CD4-positive, alpha-beta T cell treated with Interleukin-17A for 1 hour (primary cell): ENCODE data around the gene CCDC68.
"Not testable (repeated sequence)": the region's sequence is repeated elsewhere in the genome, so short reads cannot be mapped to it uniquely, and the experiment has no call there.

Experiments used
- DNase-seq: peaks from one replicate; pipeline ENCODE4 v3.0.0-alpha.2; 2020

The CCDC68 gene

DNA sequence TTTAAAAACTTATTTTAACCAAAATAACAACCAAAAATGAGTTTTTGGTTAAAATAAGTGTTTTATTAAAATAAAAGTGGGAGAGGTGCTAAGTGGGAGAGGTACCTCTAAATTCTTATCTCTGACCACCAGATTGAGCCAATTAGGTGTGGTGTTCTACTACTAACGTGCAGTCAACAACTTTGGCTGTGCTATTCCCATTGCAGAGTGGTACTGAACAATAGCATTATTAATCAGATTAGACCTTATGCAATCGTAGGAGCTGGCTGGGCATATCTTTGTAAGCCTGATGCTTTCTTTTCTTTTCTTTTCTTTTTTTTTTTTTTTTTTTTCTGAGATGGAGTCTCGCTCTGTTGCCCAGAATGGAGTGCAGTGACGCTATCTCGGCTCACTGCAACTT lies 92.1 kb downstream of the CCDC68 start:
- DNase-seq: no peak

DNA sequence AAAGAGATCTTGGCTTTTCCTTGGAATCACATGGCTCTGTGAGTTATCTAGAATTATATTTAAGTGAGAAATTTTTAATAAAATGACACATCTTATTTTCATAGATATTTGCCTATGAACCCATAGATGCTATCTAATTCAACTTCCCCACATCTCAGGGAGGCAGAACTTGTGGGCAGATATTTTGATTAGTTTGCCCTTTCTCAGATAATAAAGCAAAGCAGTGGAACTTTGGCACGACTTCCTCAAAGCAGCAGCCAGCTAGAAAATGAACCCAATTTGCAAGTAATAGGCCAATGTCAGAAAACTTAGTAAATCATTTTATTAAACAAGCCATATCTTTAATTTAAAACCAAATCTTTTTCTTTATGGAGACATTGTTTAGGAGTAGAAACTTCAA lies 98.3 kb downstream of the CCDC68 start:
- DNase-seq: no peak

- no peak for DNase-seq
Observed at GRCh38 chr18:54859667-54860421, 99.4 kb downstream of the CCDC68 start.

DNA sequence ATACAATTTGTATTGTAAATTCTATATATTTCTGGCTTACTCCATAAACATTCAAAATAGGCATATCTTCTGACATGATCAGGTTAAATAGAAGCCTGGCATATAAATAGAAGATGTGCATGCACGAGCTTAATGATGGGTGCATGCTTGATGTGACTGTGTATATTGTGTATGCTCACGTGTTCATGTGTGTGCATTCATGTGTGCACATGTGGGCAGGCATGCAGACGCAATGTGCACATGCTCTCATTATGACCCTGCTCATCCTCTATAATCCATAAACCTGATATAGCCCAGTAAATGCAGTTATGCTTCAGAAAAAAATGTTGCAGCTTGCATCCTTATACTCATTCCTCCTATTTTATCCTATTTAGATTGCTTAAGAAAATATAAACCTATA lies 101.8 kb downstream of the CCDC68 start:
- no peak for DNase-seq

- DNase-seq: no peak
Observed at GRCh38 chr18:54856105-54856646, 103.1 kb downstream of the CCDC68 start.

- DNase-seq: not testable (repeated sequence)
Observed at GRCh38 chr18:54855050-54855449, 104.2 kb downstream of the CCDC68 start.

DNA sequence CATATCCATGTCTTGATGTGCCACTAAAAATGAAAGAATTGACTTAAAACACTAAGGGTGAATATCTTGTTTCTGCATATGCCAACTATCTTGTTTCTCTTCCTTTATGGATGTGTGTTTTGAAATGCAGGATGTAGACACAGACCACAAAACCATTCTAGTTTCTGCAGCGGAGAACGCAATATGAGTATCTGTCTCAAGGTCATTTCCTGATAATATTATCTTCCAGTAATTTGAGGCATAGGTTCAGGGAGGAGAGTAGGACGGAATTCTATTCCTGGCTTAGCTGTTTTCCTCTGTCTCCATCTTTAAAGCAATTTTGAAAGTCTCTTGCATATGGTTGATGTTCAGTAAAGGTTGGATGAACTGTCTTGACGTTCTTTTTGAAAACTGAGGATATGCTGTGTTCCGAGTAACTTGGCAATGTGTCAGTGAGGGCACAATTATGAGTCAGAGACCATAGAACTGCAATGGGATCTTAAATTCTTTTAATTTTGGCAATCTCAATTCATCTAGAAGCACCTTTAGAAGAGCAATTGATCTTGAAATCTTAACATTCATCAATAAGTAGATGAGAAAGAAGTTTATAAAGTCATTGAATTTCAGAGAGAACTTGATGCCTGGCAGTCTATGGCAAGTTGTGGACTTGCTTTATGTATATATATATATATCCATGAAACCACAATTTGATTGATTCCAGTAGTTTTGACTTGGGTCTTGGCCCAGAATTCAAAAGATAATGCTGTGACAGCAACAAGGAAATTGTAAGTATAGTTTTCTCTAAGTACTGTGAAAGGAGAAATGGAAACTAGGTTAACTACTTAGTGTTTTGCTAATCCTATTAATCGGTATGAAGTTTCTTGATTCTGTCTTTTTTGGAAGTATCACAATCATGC lies 106.2 kb downstream of the CCDC68 start:
- no peak for DNase-seq
